GM23338 (cell line): ENCODE results near the gene TECPR2. TPM values are rescaled to one million over a fixed set of nuclear protein-coding genes. Genes with fewer than 3 reads are reported as not detected.
A peak's percentile ranks its signal among the peaks of the same experiment; 100 is the strongest.

Source experiments
- ATAC-seq: fragments of 200-7000 bp; cut with Tn5 transposase; 3 replicates; pipeline ENCODE4 v1.9.1; 2020
- DNase-seq: peaks from one replicate; pipeline ENCODE4 v3.0.0-alpha.2; 2015; ENCODE audit warnings: low spot score
- H2AFZ ChIP-seq: fragments of 200-600 bp; sonication (generic); 2 replicates; pipeline ENCODE4 v1.8.0; 2016; ENCODE audit warnings: antibody characterized with exemption, mild to moderate bottlenecking, moderate library complexity
- H3F3A ChIP-seq: fragments of 200-600 bp; sonication (generic); replicated peaks from 2 replicates; pipeline ENCODE4 v1.8.0; 2017; ENCODE audit warnings: antibody characterized with exemption, mixed run types, low read depth
- H3K27ac ChIP-seq: fragments of 200-600 bp; sonication (generic); 2 replicates; pipeline ENCODE4 v1.6.1; 2016; ENCODE audit warnings: low read depth
- H3K27me3 ChIP-seq: fragments of 200-600 bp; sonication (generic); 2 replicates; pipeline ENCODE4 v1.8.0; 2016; ENCODE audit warnings: mild to moderate bottlenecking, mixed run types, moderate library complexity; ENCODE audit not compliant: insufficient read depth
- H3K36me3 ChIP-seq: fragments of 200-600 bp; sonication (generic); 2 replicates; pipeline ENCODE4 v1.8.0; 2016; ENCODE audit warnings: mild to moderate bottlenecking; ENCODE audit not compliant: insufficient read depth
- H3K4me1 ChIP-seq: fragments of 200-600 bp; sonication (generic); 2 replicates; pipeline ENCODE4 v1.8.0; 2016; ENCODE audit warnings: mild to moderate bottlenecking, moderate library complexity; ENCODE audit not compliant: insufficient read depth
- H3K4me2 ChIP-seq: fragments of 200-600 bp; sonication (generic); 2 replicates; pipeline ENCODE4 v1.7.1; 2017; ENCODE audit warnings: mixed run types
- H3K4me3 ChIP-seq: fragments of 200-600 bp; sonication (generic); 2 replicates; pipeline ENCODE4 v1.6.1; 2016; ENCODE audit warnings: mixed run types
- H3K79me2 ChIP-seq: fragments of 200-600 bp; sonication (generic); replicated peaks from 2 replicates; pipeline ENCODE4 v1.8.0; 2017; ENCODE audit warnings: mild to moderate bottlenecking; ENCODE audit not compliant: insufficient read depth
- H3K9me2 ChIP-seq: fragments of 200-600 bp; sonication (generic); 2 replicates; pipeline ENCODE4 v1.8.0; 2017; ENCODE audit not compliant: insufficient read depth
- H4K20me1 ChIP-seq: fragments of 200-600 bp; sonication (generic); replicated peaks from 2 replicates; pipeline ENCODE4 v1.8.0; 2017; ENCODE audit warnings: mild to moderate bottlenecking; ENCODE audit not compliant: insufficient read depth
- H3K27ac Mint-ChIP-seq: 2 replicates; pipeline ENCODE4 v1.8.0; 2020; ENCODE audit warnings: inconsistent platforms, mild to moderate bottlenecking, moderate library complexity, mixed read lengths
- H3K27me3 Mint-ChIP-seq: 3 replicates; pipeline ENCODE4 v1.8.0; 2022; ENCODE audit warnings: low read depth, mild to moderate bottlenecking, moderate library complexity, mixed read lengths, inconsistent platforms; ENCODE audit not compliant: insufficient read depth, poor library complexity
- H3K36me3 Mint-ChIP-seq: 3 replicates; pipeline ENCODE4 v1.8.0; 2021; ENCODE audit warnings: low read depth, mild to moderate bottlenecking, inconsistent platforms, moderate library complexity, mixed read lengths
- H3K4me1 Mint-ChIP-seq: 3 replicates; pipeline ENCODE4 v1.8.0; 2020; ENCODE audit warnings: mild to moderate bottlenecking, inconsistent platforms, mixed read lengths
- H3K4me3 Mint-ChIP-seq: 3 replicates; pipeline ENCODE4 v1.8.0; 2021; ENCODE audit warnings: moderate library complexity, mild to moderate bottlenecking, inconsistent platforms, mixed read lengths
- H3K9me3 Mint-ChIP-seq: 3 replicates; pipeline ENCODE4 v1.8.0; 2020; ENCODE audit warnings: moderate library complexity, mild to moderate bottlenecking, inconsistent platforms, mixed read lengths
- CREB1 ChIP-seq: fragments of 250-450 bp; sonication (Bioruptor Pico); IDR thresholded peaks from 2 replicates; pipeline ENCODE4 v1.5.0; 2020; ENCODE audit warnings: low read depth, mild to moderate bottlenecking, moderate library complexity
- ETS1 ChIP-seq: IDR thresholded peaks from 2 replicates; pipeline ENCODE4 v1.6.1; 2016; ENCODE audit warnings: antibody characterized with exemption
- EZH2 ChIP-seq: fragments of 200-600 bp; sonication (generic); IDR thresholded peaks from one replicate; pipeline ENCODE4 v1.8.0; 2017; ENCODE audit warnings: antibody characterized with exemption, mild to moderate bottlenecking, low read depth; ENCODE audit not compliant: unreplicated experiment
- EZH2phosphoT487 ChIP-seq: fragments of 200-600 bp; sonication (generic); IDR thresholded peaks from one replicate; pipeline ENCODE4 v1.8.1; 2018; ENCODE audit warnings: antibody characterized with exemption; ENCODE audit not compliant: unreplicated experiment
- JUNB ChIP-seq: IDR thresholded peaks from one replicate; pipeline ENCODE4 v1.6.1; 2016; ENCODE audit warnings: antibody characterized with exemption; ENCODE audit not compliant: unreplicated experiment
- NANOG ChIP-seq: IDR thresholded peaks from 2 replicates; pipeline ENCODE4 v1.6.1; 2016; ENCODE audit warnings: antibody characterized with exemption, borderline replicate concordance
- POLR2AphosphoS5 ChIP-seq: IDR thresholded peaks from 2 replicates; pipeline ENCODE4 v1.6.1; 2016; ENCODE audit warnings: antibody characterized with exemption, low read depth
- REST ChIP-seq: IDR thresholded peaks from one replicate; pipeline ENCODE4 v1.6.1; 2018; ENCODE audit warnings: antibody characterized with exemption; ENCODE audit not compliant: unreplicated experiment
- STAT1 ChIP-seq: IDR thresholded peaks from one replicate; pipeline ENCODE4 v1.6.1; 2016; ENCODE audit warnings: antibody characterized with exemption; ENCODE audit not compliant: unreplicated experiment
- ZNF114 ChIP-seq: fragments of 250-450 bp; sonication (Bioruptor Pico); IDR thresholded peaks from 2 replicates; pipeline ENCODE4 v1.5.0; 2020; ENCODE audit warnings: mild to moderate bottlenecking, moderate library complexity
- ZNF331 ChIP-seq: fragments of 250-450 bp; sonication (Bioruptor Pico); IDR thresholded peaks from 2 replicates; pipeline ENCODE4 v1.5.0; 2020; ENCODE audit warnings: low read depth, mild to moderate bottlenecking, moderate library complexity
- long read RNA-seq: library from polyadenylated mRNA; unstranded; transcript quantifications from one replicate; pipeline ENCODE4 v2.0.0, GENCODE V29; 2020; ENCODE audit not compliant: unreplicated experiment
- polyA plus RNA-seq: library from polyadenylated mRNA; unstranded; fragments of >200 nt; fragmentation: Nextera tagmentation; extraction: Ambion mirVana; gene quantifications from 2 replicates; pipeline ENCODE4 v1.2.1, GENCODE V29; 2016
- total RNA-seq: library from RNA; depleted of rRNA; stranded (reverse); fragments of >200 nt; shearing (Covaris generic); gene quantifications from 2 replicates; pipeline ENCODE4 v1.2.3, GENCODE V29; 2014; rRNA removed

TECPR2 gene
- total RNA-seq (16.9 and 20.5 TPM in 2 replicates), polyA plus RNA-seq (4.8 and 5.2 TPM in 2 replicates)
- long read RNA-seq, partial matches to known transcripts, result 2 of 4 reads
- long read RNA-seq, other reads (novel, unspliced or antisense), result 2 of 4 reads

DNA sequence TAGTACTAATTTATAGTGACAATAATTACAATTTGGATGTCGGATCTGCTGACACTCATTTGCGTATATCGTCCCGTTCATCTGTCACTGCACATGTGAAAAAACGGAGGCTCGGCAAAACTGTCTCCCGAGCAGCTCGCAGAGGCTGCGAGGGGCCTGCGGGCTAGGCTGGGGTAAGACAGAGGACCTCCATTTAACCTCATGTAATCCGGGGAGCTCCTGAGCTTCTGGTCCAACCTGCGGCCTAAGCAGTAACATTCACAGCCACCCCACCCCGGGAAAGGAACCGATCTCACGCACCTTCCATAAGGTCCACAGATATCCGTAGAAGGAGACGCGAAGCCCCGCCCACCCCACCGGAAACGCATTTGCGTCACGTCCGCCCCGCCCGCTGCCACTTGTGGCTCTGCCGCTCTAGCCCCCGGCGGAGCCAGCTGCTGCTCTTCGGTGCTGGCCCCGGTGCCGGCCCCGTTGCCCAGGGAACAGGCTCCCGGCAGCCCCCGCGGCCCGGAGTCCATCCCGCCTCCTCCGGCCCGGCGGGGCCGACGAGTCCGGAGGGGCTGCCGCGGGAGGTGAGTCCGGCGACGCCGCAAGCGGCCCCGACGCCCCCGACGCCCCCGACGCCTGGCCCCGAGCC lies at the start of gene TECPR2, which contains the start of gene CINP:
TSS of gene TECPR2 (plus strand) at position 397 of the 637 bp plus-strand sequence. CDS start 13,781 bp downstream, outside the sequence.
TSS of gene CINP (minus strand) at position 346 of the 637 bp plus-strand sequence. CDS start at position 307, 39 bp downstream.
- Mint-ChIP-seq H3K4me1 (peaks cover 11% of the 10 kb centered on the region), H3K36me3 (peaks cover 7% of the 10 kb centered on the region), H3K27ac (peak within 1 kb of the TSS; percentile 95), H3K4me3 (peak within 1 kb of the TSS; percentile 95; the same call in 2 of the 3 replicates), H3K9me3 (no peaks in the 10 kb centered on the region), H3K27me3 (peaks cover 3% of the 10 kb centered on the region)
- Histone ChIP-seq H2AFZ (peak within 1 kb of the TSS; percentile 98), H3K36me3 (peaks cover 8% of the 10 kb centered on the region; the same call in 1 of the 2 replicates), H3K79me2 (peaks cover 40% of the 10 kb centered on the region), H3K27me3 (no peaks in the 10 kb centered on the region), H3K4me1 (peaks cover 18% of the 10 kb centered on the region), H3K4me2 (peak within 1 kb of the TSS; percentile 99), H3F3A (0 out of 2 replicates have a peak, but pooled peaks cover 18% of the 10 kb centered on the region), H4K20me1 (peaks cover 14% of the 10 kb centered on the region), H3K9me2 (no peaks in the 10 kb centered on the region), H3K4me3 (peak within 1 kb of the TSS; percentile 99), H3K27ac (0 out of 2 replicates have a peak within 1 kb of the TSS, but pooled peaks have one; percentile 50)
- peak; percentile 98 for ATAC-seq
- TF ChIP-seq CREB1 (peak; percentile 90), POLR2AphosphoS5 (peak; percentile 73), REST (no peak)
- peak; percentile 99 for DNase-seq

GRCh38 chr14:102314242-102315011 lies 48.3 kb upstream of the TECPR2 start:
- Histone ChIP-seq H3K4me1 (peaks cover 22% of the 10 kb centered on the region), H3K79me2 (no peaks in the 10 kb centered on the region), H3K36me3 (no peaks in the 10 kb centered on the region), H3K9me2 (no peaks in the 10 kb centered on the region), H3K27me3 (peaks cover 29% of the 10 kb centered on the region), H3K4me3 (peak overlapping the region; percentile 85), H3K4me2 (peak overlapping the region; percentile 76), H2AFZ (peak overlapping the region; percentile 80; the same call in 1 of the 2 replicates), H3K27ac (no peak overlapping the region), H4K20me1 (no peaks in the 10 kb centered on the region), H3F3A (peaks cover 17% of the 10 kb centered on the region)
- no peak overlapping the region for H3K27ac Mint-ChIP-seq
- peak; percentile 84 for DNase-seq
- no peaks in the 10 kb centered on the region; the same call in 2 of the 3 replicates for H3K36me3 Mint-ChIP-seq
- 0 out of 3 replicates have a peak, but pooled peaks cover 5% of the 10 kb centered on the region for H3K9me3 Mint-ChIP-seq
- H3K4me1 Mint-ChIP-seq, result peaks cover 22% of the 10 kb centered on the region
- peak overlapping the region; percentile 75 for H3K4me3 Mint-ChIP-seq
- peaks cover 40% of the 10 kb centered on the region for H3K27me3 Mint-ChIP-seq
- peak; percentile 64 for ATAC-seq
- TF ChIP-seq REST (no peak), STAT1 (no peak), JUNB (no peak), POLR2AphosphoS5 (peak; percentile 40; the same call in 1 of the 2 replicates), NANOG (no peak), EZH2phosphoT487 (no peak), ETS1 (no peak), ZNF114 (CRISPR knock-in tag) (no peak), ZNF331 (no peak), CREB1 (peak; percentile 71), EZH2 (no peak)
